Esophagus squamous epithelium (tissue), 4 donors: ENCODE measurements around the gene PRUNE2.

Experiments used
- POLR2A ChIP-seq, 4 donors: fragments of 450-650 bp; IDR thresholded peaks; one replicate each; pipeline ENCODE4 v1.6.1; 2017; ENCODE audit warnings: antibody characterized with exemption in 4 of 4, mild to moderate bottlenecking in 4 of 4, moderate library complexity in 3 of 4
- TF ChIP-seq, protein P1 (sequence below), 6 experiments: fragments of 450-650 bp in 4 of 6; fragments of 200-600 bp in 2 of 6; sonication (generic) in 2 of 6; IDR thresholded peaks; one replicate each; pipeline ENCODE4 v1.5.1; 2016 to 2019; ENCODE audit warnings: antibody characterized with exemption in 6 of 6, mild to moderate bottlenecking in 4 of 6, moderate library complexity in 4 of 6

DNA sequence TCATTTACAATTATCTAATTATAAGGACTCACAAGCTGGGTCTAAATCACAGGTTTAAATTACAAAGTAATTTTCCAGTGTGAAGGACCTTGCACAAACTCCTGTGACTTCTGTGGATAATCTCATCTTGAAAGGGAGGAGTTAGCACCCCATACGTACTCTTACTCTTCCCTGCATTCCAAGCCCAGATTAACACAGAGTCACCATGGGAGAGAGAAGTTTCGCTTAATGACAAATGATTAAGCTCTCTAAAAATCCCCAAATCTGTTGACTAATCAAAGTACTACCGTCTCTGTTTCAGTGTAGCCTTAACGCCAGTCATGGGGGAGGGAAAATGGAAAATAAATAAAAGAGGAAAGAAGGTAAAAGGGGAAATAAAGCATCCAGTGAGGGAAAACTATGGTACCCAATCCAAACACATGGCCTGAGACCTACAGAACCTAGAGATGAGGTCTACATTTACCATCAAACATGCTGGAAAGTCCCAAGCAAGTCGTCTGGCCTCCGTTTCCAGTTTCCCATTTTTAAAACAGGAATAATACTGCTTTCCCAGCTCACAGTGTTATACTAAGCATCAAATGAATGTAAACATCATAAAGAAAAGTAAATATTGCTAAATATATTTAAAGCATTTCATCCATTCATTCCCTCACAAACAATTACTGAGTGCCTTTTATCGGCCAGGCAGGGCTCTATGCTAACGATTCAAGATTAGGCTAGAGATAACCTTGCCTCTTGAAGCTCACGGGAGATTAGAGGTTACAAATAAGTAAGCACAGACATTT is 78.4 kb downstream of the PRUNE2 start:
- TF ChIP-seq, protein P1, sequence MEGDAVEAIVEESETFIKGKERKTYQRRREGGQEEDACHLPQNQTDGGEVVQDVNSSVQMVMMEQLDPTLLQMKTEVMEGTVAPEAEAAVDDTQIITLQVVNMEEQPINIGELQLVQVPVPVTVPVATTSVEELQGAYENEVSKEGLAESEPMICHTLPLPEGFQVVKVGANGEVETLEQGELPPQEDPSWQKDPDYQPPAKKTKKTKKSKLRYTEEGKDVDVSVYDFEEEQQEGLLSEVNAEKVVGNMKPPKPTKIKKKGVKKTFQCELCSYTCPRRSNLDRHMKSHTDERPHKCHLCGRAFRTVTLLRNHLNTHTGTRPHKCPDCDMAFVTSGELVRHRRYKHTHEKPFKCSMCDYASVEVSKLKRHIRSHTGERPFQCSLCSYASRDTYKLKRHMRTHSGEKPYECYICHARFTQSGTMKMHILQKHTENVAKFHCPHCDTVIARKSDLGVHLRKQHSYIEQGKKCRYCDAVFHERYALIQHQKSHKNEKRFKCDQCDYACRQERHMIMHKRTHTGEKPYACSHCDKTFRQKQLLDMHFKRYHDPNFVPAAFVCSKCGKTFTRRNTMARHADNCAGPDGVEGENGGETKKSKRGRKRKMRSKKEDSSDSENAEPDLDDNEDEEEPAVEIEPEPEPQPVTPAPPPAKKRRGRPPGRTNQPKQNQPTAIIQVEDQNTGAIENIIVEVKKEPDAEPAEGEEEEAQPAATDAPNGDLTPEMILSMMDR (IDR thresholded peaks at IDR 0.05): no peak
- no peak for TF ChIP-seq POLR2A (IDR thresholded peaks at IDR 0.05)
